ENCODE measurements around the gene DHRS7B.

Gene DHRS7B

GRCh38 chr17:21161498-21162393, 35.0 kb downstream of the DHRS7B start:
- DNase-seq, result no peak

- DNase-seq, result no peak
Measured at GRCh38 chr17:21162394-21162775, 35.6 kb downstream of the DHRS7B start.

GRCh38 chr17:21163101-21163500, 36.3 kb downstream of the DHRS7B start:
- no peak for DNase-seq

GRCh38 chr17:21164216-21164615, 37.5 kb downstream of the DHRS7B start:
- no peak for DNase-seq

- DNase-seq, result no peak
Measured at GRCh38 chr17:21164620-21165019, 37.9 kb downstream of the DHRS7B start.

- no peak for DNase-seq
Measured at GRCh38 chr17:21165922-21166594, 39.3 kb downstream of the DHRS7B start.

- no peak for DNase-seq
Measured at GRCh38 chr17:21166595-21167210, 39.9 kb downstream of the DHRS7B start.

GRCh38 chr17:21167303-21167702, 40.5 kb downstream of the DHRS7B start:
- DNase-seq, result no peak

GRCh38 chr17:21168555-21168865, 41.7 kb downstream of the DHRS7B start:
- DNase-seq, result no peak

GRCh38 chr17:21169496-21169895, 42.7 kb downstream of the DHRS7B start:
- DNase-seq, result no peak

GRCh38 chr17:21170809-21171208, 44.0 kb downstream of the DHRS7B start:
- DNase-seq, result no peak

GRCh38 chr17:21171309-21171922, 44.7 kb downstream of the DHRS7B start:
- DNase-seq, result no peak

GRCh38 chr17:21171970-21172510, 45.3 kb downstream of the DHRS7B start:
- DNase-seq, result no peak

GRCh38 chr17:21172846-21173245, 46.1 kb downstream of the DHRS7B start:
- no peak for DNase-seq

- DNase-seq, result no peak
Measured at GRCh38 chr17:21173543-21173942, 46.8 kb downstream of the DHRS7B start.

GRCh38 chr17:21174186-21174585, 47.4 kb downstream of the DHRS7B start:
- no peak for DNase-seq

- DNase-seq, result no peak
Measured at GRCh38 chr17:21174713-21175112, 47.9 kb downstream of the DHRS7B start.

- no peak for DNase-seq
Measured at GRCh38 chr17:21176773-21177395, 50.1 kb downstream of the DHRS7B start.

- no peak for DNase-seq
Measured at GRCh38 chr17:21177401-21177800, 50.6 kb downstream of the DHRS7B start.

- no peak for DNase-seq
Measured at GRCh38 chr17:21177854-21178600, 51.3 kb downstream of the DHRS7B start.

- no peak for DNase-seq
Measured at GRCh38 chr17:21183468-21183867, 56.7 kb downstream of the DHRS7B start.

GRCh38 chr17:21184570-21184969, 57.8 kb downstream of the DHRS7B start:
- no peak for DNase-seq

Measured in effector CD4-positive, alpha-beta T cell (primary cell).